Erythroblast (primary cell): ENCODE measurements around the gene EFNA4.

Experiments
- GATA1 ChIP-seq: IDR thresholded peaks from 2 replicates; pipeline ENCODE4 v1.6.1; 2011; ENCODE audit warnings: low read depth, mild to moderate bottlenecking, control low read depth, low read length, moderate library complexity
- POLR2A ChIP-seq: IDR thresholded peaks from 2 replicates; pipeline ENCODE4 v1.6.1; 2011; ENCODE audit warnings: mild to moderate bottlenecking, low read length

GRCh38 chr1:155016231-155016831, 47.2 kb upstream of the EFNA4 start:
- TF ChIP-seq POLR2A (peak; percentile 7), GATA1 (no peak)
